AG04449 (cell line): Measurements from ENCODE around the gene EFR3B.

ENCODE experiments used
- CTCF ChIA-PET: fragments of 350-600 bp; formaldehyde crosslinking; extraction: SDS; loops from one replicate; lab custom pipeline; 2021; ENCODE audit warnings: antibody characterized with exemption; lab: Yijun Ruan, JAX
- POLR2A ChIA-PET: fragments of 400-600, 350-600 bp; formaldehyde crosslinking; extraction: SDS; loops from one replicate; lab custom pipeline; 2020; ENCODE audit warnings: antibody characterized with exemption, inconsistent platforms; lab: Yijun Ruan, JAX
- DNase-seq: peaks from one replicate; pipeline ENCODE4 v3.0.0-alpha.2; 2010; ENCODE audit warnings: low read depth, low spot score
- H3K4me3 ChIP-seq: 2 replicates; pipeline ENCODE4 v1.5.1; 2011; ENCODE audit warnings: low read depth, mild to moderate bottlenecking, control low read depth, low read length
- CTCF ChIP-seq: IDR thresholded peaks from one replicate; pipeline ENCODE4 v1.5.1; 2011; ENCODE audit warnings: mild to moderate bottlenecking, moderate library complexity, low read length, control low read depth, inconsistent platforms; ENCODE audit not compliant: insufficient read depth; ENCODE audit errors: missing control alignments

Gene EFR3B

GRCh38 chr2:25079050-25079635 is 37.3 kb downstream of the EFR3B start:
- DNase-seq: no peak
- ChIA-PET POLR2A (no interaction called here), CTCF (interaction anchor here (1.1 kb wide), 1 partner anchor 103 kb away, joined by 6 read pairs; no protein-coding TSS in a partner anchor)
- no peak for TF ChIP-seq CTCF
- no peak overlapping the region for H3K4me3 ChIP-seq

- H3K4me3 ChIP-seq: no peak overlapping the region
- POLR2A ChIA-PET: no interaction called here
- DNase-seq: no peak
- CTCF ChIA-PET: interaction anchor here (1.4 kb wide), 1 partner anchor 9 kb away, joined by 3 read pairs; no protein-coding TSS in a partner anchor
- TF ChIP-seq CTCF: no peak
These were observed 39.4 kb downstream of the EFR3B start for GRCh38 chr2:25081237-25081790.

- TF ChIP-seq CTCF: no peak
- CTCF ChIA-PET: interaction anchor here (1.4 kb wide), 1 partner anchor 10 kb away, joined by 3 read pairs; no protein-coding TSS in a partner anchor
- POLR2A ChIA-PET: no interaction called here
- DNase-seq: no peak
- no peak overlapping the region for H3K4me3 ChIP-seq
These were observed 40.2 kb downstream of the EFR3B start for GRCh38 chr2:25082002-25082622.

- POLR2A ChIA-PET: no interaction called here
- no peak for TF ChIP-seq CTCF
- DNase-seq: no peak
- CTCF ChIA-PET: interaction anchor here (1.4 kb wide), 1 partner anchor 43 kb away, joined by 3 read pairs; no protein-coding TSS in a partner anchor
- no peak overlapping the region for H3K4me3 ChIP-seq
These were observed 44.1 kb downstream of the EFR3B start for GRCh38 chr2:25085761-25086560.

- no peak for TF ChIP-seq CTCF
- no peak for DNase-seq
- H3K4me3 ChIP-seq: no peak overlapping the region
- ChIA-PET CTCF (interaction anchor here (1.1 kb wide), 1 partner anchor 16 kb away, joined by 3 read pairs; no protein-coding TSS in a partner anchor), POLR2A (no interaction called here)
These were observed 47.1 kb downstream of the EFR3B start for GRCh38 chr2:25088817-25089516.
